ENCODE data around the gene TMEM169. TPM values are rescaled to one million over a fixed set of nuclear protein-coding genes. Genes with fewer than 3 reads are reported as not detected.

TMEM169 gene
- total and polyA plus RNA-seq, 2 of the 13 experiments (the other 11 are each of a cell fraction or from before 2014, with no cell fraction given), result 1.5 to 4.5 TPM

GRCh38 chr2:216078776-216079175 lies 2.9 kb upstream of the TMEM169 start (continued):
- TF ChIP-seq HNF1A (IDR thresholded peaks at IDR 0.05; ENCODE audit: low read depth) (peak; percentile 61), HNF1A (CRISPR knock-in tag; IDR thresholded peaks at IDR 0.05; ENCODE audit: borderline replicate concordance) (no peak), DNMT1 (CRISPR knock-in tag; IDR thresholded peaks at IDR 0.05) (no peak), KMT2B (CRISPR knock-in tag; IDR thresholded peaks at IDR 0.05) (peak; percentile 85), ATF1 (CRISPR knock-in tag; IDR thresholded peaks at IDR 0.05) (peak; percentile 73; the same call in 1 of the 2 replicates), ZNF362 (CRISPR knock-in tag; IDR thresholded peaks at IDR 0.05; ENCODE audit: borderline replicate concordance) (peak; percentile 86), ZNF235 (CRISPR knock-in tag; IDR thresholded peaks at IDR 0.05; ENCODE audit: borderline replicate concordance) (no peak), ATF6 (CRISPR knock-in tag; conservative IDR thresholded peaks at IDR 0.05) (peak; percentile 96; the same call in 1 of the 2 replicates), KLF9 (CRISPR knock-in tag; IDR thresholded peaks at IDR 0.05; ENCODE audit: low read depth) (peak; percentile 92; the same call in 1 of the 2 replicates), ZNF792 (CRISPR knock-in tag; IDR thresholded peaks at IDR 0.05) (peak; percentile 91), ZNF780A (CRISPR knock-in tag; IDR thresholded peaks at IDR 0.05) (no peak), ZNF232 (CRISPR knock-in tag; IDR thresholded peaks at IDR 0.05; ENCODE audit: borderline replicate concordance) (no peak), NONO (IDR thresholded peaks at IDR 0.05) (no peak), NONO (CRISPR knock-in tag; conservative IDR thresholded peaks at IDR 0.05) (peak; percentile 78), FOXP4 (CRISPR knock-in tag; IDR thresholded peaks at IDR 0.05) (peak; percentile 77), PPARG (CRISPR knock-in tag; conservative IDR thresholded peaks at IDR 0.05) (peak; percentile 98), TCF12 (IDR thresholded peaks at IDR 0.05) (no peak), TCF12 (CRISPR knock-in tag; IDR thresholded peaks at IDR 0.05) (peak; percentile 79), DRAP1 (CRISPR knock-in tag; IDR thresholded peaks at IDR 0.05) (peak; percentile 78), ATF3 (CRISPR knock-in tag; IDR thresholded peaks at IDR 0.05) (peak; percentile 82), GFI1 (CRISPR knock-in tag; IDR thresholded peaks at IDR 0.05; ENCODE audit: borderline replicate concordance) (peak; percentile 57; the same call in 1 of the 2 replicates), ONECUT2 (CRISPR knock-in tag; IDR thresholded peaks at IDR 0.05) (peak; percentile 59; the same call in 1 of the 2 replicates)
